Measurements from ENCODE around the gene CHTF18.

Gene CHTF18

GRCh38 chr16:840561-841454 is 52.4 kb downstream of the CHTF18 start:
- Histone ChIP-seq H2AFZ (ENCODE audit: low read depth, low read length, severe bottlenecking) (no peak overlapping the region), H3K4me2 (ENCODE audit: low read depth, low read length, poor library complexity, severe bottlenecking) (no peak overlapping the region), H4K20me1 (ENCODE audit: low read depth, low read length) (no peaks in the 10 kb centered on the region), H3K36me3 (ENCODE audit: low read length) (no peaks in the 10 kb centered on the region), H3K79me2 (ENCODE audit: insufficient read depth, low read length) (no peaks in the 10 kb centered on the region), H3F3A (ENCODE audit: insufficient read depth) (no peaks in the 10 kb centered on the region), H3K27ac (ENCODE audit: low read depth, low read length) (no peak overlapping the region), H3K9me2 (replicated peaks; ENCODE audit: insufficient read depth, low read length) (no peaks in the 10 kb centered on the region), H3K4me3 (ENCODE audit: insufficient read depth, low read length, poor library complexity, severe bottlenecking) (no peak overlapping the region), H3K9me3 (ENCODE audit: insufficient read depth, low read length) (no peaks in the 10 kb centered on the region; the same call in 1 of the 2 replicates), H3K9ac (ENCODE audit: low read length) (no peak overlapping the region), H3K27me3 (ENCODE audit: low read length) (no peaks in the 10 kb centered on the region)
- no peak for TF ChIP-seq CTCF (IDR thresholded peaks at IDR 0.05; ENCODE audit: insufficient read depth, low read length, poor library complexity, severe bottlenecking)
- no peak for TF ChIP-seq EZH2phosphoT487 (conservative IDR thresholded peaks at IDR 0.05; ENCODE audit: low read length)

GRCh38 chr16:841455-842060 is 53.1 kb downstream of the CHTF18 start:
- no peak overlapping the region for H3K4me3 ChIP-seq (ENCODE audit: insufficient read depth, low read length, poor library complexity, severe bottlenecking)
- no peak overlapping the region for H3K27ac ChIP-seq (ENCODE audit: low read depth, low read length)
- H3K9me2 ChIP-seq (replicated peaks; ENCODE audit: insufficient read depth, low read length) = no peaks in the 10 kb centered on the region
- H3F3A ChIP-seq (ENCODE audit: insufficient read depth) = no peaks in the 10 kb centered on the region
- no peaks in the 10 kb centered on the region for H3K9me3 ChIP-seq (ENCODE audit: insufficient read depth, low read length)
- no peak overlapping the region for H3K4me2 ChIP-seq (ENCODE audit: low read depth, low read length, poor library complexity, severe bottlenecking)
- no peaks in the 10 kb centered on the region for H3K36me3 ChIP-seq (ENCODE audit: low read length)
- H3K79me2 ChIP-seq (ENCODE audit: insufficient read depth, low read length) = no peaks in the 10 kb centered on the region
- no peaks in the 10 kb centered on the region for H3K27me3 ChIP-seq (ENCODE audit: low read length)
- H4K20me1 ChIP-seq (ENCODE audit: low read depth, low read length) = no peaks in the 10 kb centered on the region
- H2AFZ ChIP-seq (ENCODE audit: low read depth, low read length, severe bottlenecking) = no peak overlapping the region
- TF ChIP-seq CTCF (IDR thresholded peaks at IDR 0.05; ENCODE audit: insufficient read depth, low read length, poor library complexity, severe bottlenecking) (no peak), EZH2phosphoT487 (conservative IDR thresholded peaks at IDR 0.05; ENCODE audit: low read length) (no peak)
- H3K9ac ChIP-seq (ENCODE audit: low read length) = no peak overlapping the region

- H3F3A ChIP-seq (ENCODE audit: insufficient read depth) = no peaks in the 10 kb centered on the region
- H3K9me2 ChIP-seq (replicated peaks; ENCODE audit: insufficient read depth, low read length) = no peaks in the 10 kb centered on the region
- H3K27me3 ChIP-seq (ENCODE audit: low read length) = no peaks in the 10 kb centered on the region
- no peak overlapping the region for H3K9ac ChIP-seq (ENCODE audit: low read length)
- no peak overlapping the region for H2AFZ ChIP-seq (ENCODE audit: low read depth, low read length, severe bottlenecking)
- H3K36me3 ChIP-seq (ENCODE audit: low read length) = no peaks in the 10 kb centered on the region
- no peak overlapping the region for H3K27ac ChIP-seq (ENCODE audit: low read depth, low read length)
- H4K20me1 ChIP-seq (ENCODE audit: low read depth, low read length) = no peaks in the 10 kb centered on the region
- H3K79me2 ChIP-seq (ENCODE audit: insufficient read depth, low read length) = no peaks in the 10 kb centered on the region
- H3K9me3 ChIP-seq (ENCODE audit: insufficient read depth, low read length) = no peaks in the 10 kb centered on the region
- H3K4me3 ChIP-seq (ENCODE audit: insufficient read depth, low read length, poor library complexity, severe bottlenecking) = no peak overlapping the region
- TF ChIP-seq CTCF (IDR thresholded peaks at IDR 0.05; ENCODE audit: insufficient read depth, low read length, poor library complexity, severe bottlenecking) (no peak), EZH2phosphoT487 (conservative IDR thresholded peaks at IDR 0.05; ENCODE audit: low read length) (no peak)
- H3K4me2 ChIP-seq (ENCODE audit: low read depth, low read length, poor library complexity, severe bottlenecking) = no peak overlapping the region
Measured at GRCh38 chr16:842061-842476, 53.6 kb downstream of the CHTF18 start.
